AG09319 (cell line): ENCODE results near the gene SERPINE3.

ENCODE experiments used
- DNase-seq: peaks from one replicate; pipeline ENCODE4 v3.0.0-alpha.2; 2010; ENCODE audit warnings: low read depth; ENCODE audit errors: extremely low read depth
- TF ChIP-seq, protein P1 (sequence below): IDR thresholded peaks from 2 replicates; pipeline ENCODE4 v1.5.1; 2011; ENCODE audit warnings: low read depth, mild to moderate bottlenecking, inconsistent platforms, low read length, moderate library complexity

SERPINE3 gene

DNA sequence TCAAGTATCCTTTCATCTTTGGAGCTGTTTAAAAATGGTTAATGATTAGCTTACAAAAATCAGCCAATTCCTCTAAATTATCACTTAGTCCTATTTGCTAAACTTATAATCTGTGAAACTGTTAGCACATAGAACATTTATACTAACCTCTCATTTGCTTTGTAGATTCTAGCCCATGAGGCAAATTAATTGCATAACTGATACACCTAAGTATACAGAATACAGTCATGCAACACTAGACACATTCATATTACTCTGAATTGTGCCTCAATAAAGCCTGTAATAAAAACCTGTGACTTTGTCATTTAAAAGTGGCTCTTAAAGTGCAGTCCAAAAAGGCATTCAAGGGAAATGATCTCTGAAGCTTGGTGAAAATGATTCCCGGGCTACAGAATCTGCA, 21.0 kb downstream of the SERPINE3 start:
- TF ChIP-seq, protein P1, sequence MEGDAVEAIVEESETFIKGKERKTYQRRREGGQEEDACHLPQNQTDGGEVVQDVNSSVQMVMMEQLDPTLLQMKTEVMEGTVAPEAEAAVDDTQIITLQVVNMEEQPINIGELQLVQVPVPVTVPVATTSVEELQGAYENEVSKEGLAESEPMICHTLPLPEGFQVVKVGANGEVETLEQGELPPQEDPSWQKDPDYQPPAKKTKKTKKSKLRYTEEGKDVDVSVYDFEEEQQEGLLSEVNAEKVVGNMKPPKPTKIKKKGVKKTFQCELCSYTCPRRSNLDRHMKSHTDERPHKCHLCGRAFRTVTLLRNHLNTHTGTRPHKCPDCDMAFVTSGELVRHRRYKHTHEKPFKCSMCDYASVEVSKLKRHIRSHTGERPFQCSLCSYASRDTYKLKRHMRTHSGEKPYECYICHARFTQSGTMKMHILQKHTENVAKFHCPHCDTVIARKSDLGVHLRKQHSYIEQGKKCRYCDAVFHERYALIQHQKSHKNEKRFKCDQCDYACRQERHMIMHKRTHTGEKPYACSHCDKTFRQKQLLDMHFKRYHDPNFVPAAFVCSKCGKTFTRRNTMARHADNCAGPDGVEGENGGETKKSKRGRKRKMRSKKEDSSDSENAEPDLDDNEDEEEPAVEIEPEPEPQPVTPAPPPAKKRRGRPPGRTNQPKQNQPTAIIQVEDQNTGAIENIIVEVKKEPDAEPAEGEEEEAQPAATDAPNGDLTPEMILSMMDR: no peak
- DNase-seq: no peak

DNA sequence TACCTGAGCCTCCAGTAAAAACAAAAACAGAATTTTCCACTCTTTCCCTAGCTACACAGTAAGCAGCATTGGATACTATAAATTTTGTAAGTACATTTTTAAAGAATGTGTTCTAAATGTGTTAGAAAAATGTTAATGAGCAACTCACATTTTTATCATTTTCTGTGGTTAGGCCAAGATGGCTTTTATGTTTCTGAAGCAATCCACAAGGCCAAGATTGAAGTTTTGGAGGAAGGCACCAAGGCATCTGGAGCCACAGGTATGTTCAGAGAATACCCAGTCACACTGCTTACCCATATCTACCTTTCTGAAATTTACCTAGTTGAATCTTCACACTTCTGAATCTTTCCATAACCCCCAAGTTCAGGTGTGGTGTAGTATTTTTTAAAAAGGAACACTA, 21.6 kb downstream of the SERPINE3 start:
- TF ChIP-seq, protein P1: no peak
- no peak for DNase-seq

DNA sequence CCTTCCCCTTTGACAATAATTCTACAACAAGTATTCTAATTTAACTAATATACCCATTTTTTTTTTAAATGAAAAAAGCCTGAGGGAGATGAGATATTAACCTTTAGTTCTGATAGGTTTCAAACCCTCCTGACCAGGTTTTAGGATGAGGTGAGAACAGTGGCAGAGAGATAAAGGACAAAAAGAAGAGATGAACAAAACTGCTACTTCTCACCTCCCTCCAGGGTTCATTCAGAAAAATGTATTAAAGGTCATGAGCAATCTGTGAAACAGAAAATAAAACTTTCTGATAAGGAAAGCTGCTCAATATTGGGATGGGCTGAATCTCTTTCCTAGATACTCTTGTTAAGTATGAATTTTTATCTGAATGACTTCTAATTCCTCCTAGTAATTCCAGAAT, 24.1 kb downstream of the SERPINE3 start:
- no peak for DNase-seq
- TF ChIP-seq, protein P1: no peak

DNA sequence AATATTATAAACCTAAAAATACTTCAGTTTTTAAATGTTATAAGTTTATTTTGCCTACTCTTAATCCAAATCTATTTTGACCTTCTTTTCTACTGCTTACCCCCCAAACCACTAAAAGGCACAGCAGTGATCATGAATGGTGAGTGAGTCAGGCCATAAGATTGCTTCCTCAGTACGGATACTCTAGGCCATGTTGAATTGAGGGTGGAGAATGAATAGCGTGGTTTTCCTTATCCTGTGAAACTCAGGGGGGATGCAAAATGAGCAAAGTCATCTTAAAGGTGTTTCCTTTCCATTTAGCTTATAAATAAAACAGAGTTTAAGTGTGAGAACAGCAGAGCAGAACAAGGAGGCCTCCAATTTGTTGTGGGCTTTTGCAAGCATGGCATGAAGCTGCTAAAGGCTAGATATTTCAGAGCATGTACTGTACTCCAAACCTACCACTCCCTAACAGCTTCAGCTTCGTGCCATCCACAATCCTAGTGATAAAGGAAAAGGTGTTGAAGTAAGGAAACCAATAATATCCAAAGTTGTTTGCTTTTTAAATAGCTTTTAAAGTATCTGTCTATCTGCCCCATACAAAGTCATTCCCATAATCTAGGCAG, 25.0 kb downstream of the SERPINE3 start:
- TF ChIP-seq, protein P1: no peak
- DNase-seq: no peak

DNA sequence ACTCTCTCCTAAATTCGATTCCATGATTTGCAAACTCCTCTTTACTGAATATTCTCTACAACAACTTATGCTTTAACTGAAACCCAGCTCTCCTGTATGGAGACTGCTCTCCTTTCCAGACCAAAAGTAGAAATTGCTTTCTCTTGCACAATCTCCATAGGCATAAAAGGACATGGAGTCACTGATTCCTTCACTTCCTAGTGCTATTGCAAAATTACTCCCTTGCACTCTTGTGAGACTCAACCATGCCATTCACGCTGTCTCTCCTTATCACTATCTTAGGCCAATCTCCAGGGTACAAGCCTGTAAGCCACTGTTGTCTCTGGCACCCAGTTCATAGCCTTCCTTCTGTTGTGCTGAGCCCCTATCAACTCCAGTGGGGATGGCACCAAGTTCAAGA, 30.6 kb downstream of the SERPINE3 start:
- no peak for DNase-seq
- TF ChIP-seq, protein P1: no peak

DNA sequence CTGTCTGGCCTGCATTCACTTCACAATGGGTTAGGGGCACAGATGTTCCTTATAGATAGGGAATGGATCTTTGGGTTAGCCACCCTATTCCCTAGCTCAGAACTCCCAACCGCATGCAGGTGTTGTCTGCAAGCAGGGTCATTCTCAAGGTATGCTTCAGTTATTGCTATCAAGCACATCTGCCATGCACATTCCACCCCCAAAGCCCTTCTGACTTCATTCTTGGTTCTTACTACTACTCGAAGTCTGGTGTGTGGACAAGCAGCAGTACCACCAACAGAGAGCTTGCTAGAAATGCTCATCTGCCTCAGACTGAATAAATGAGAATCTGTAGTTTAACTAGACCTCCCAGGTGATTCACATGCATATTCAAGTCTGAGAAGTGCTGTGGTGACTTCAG, 31.3 kb downstream of the SERPINE3 start:
- DNase-seq: no peak
- TF ChIP-seq, protein P1: no peak

DNA sequence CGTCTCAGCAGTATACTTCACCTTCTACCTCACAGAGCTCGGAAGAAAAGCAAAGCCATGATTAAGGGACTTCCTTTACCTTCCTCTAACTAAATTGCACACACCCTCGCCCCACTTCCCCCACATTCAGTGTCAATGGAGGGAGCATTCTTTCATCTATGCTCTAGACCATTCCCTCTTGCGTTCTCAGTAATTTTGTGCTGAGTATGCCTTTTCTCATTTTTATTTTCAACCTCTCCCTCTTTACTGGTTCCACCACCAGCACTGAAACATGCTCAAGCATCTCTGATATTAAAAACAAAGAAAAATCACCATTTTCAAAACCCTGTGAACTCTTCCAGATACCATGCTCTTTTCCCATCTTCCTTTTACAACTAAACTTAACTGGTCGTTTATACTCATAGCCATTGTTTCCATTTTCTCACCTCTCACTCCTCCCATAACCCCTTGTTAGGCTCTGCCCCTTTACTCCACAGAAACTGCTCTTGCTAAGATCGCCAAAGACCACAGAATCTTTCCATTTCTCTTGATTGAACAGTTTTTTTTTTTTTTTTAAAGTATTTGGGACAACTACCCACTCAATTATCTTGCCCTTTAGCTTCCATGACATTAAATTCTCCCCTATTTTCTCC, 32.4 kb downstream of the SERPINE3 start:
- TF ChIP-seq, protein P1: no peak
- DNase-seq: no peak
